Hypothalamus (tissue), 51 donors: ENCODE results near the gene FOXO1.

Source experiments
- DNase-seq, 51 donors: peaks; one replicate each; lab custom pipeline; 2025; lab: John Stamatoyannopoulos, UW

The FOXO1 gene

DNA sequence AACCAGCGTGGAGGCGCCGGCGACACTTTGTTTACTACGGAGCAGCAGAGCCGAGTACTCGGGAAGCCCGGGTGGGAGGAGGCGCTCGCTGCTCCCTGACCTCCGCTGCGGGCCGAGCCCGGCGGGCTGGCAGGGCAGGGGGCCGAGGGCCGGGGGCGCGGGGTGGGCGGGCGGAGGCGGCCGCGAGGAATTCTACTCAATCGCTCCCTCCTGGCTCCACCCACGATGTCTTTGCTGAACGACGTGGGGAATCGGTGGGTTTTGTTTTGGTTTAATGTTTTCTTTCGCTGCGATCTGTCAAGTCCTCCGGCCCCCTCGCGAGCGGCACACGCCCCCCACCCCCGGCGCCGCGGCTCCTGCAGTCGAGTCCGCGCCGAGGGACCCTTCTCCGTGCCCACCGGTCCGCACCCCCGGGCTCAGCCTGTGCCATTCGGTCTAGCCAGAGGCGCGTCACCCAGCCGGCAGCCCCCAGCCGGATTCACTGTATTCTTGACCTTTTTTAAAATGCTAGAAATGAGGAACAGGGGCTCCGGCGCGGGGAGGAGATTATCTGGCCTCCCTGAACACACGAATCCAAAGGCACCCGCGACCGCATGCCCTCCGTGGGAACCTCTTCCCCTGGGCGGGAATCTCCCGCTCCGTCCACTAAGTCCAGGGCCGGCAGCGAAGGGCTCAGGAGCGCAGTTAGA lies 636 bp upstream of the FOXO1 start:
- DNase-seq, result peak in 36 of 51 donors; percentile 24 to 84 (median 65)

DNA sequence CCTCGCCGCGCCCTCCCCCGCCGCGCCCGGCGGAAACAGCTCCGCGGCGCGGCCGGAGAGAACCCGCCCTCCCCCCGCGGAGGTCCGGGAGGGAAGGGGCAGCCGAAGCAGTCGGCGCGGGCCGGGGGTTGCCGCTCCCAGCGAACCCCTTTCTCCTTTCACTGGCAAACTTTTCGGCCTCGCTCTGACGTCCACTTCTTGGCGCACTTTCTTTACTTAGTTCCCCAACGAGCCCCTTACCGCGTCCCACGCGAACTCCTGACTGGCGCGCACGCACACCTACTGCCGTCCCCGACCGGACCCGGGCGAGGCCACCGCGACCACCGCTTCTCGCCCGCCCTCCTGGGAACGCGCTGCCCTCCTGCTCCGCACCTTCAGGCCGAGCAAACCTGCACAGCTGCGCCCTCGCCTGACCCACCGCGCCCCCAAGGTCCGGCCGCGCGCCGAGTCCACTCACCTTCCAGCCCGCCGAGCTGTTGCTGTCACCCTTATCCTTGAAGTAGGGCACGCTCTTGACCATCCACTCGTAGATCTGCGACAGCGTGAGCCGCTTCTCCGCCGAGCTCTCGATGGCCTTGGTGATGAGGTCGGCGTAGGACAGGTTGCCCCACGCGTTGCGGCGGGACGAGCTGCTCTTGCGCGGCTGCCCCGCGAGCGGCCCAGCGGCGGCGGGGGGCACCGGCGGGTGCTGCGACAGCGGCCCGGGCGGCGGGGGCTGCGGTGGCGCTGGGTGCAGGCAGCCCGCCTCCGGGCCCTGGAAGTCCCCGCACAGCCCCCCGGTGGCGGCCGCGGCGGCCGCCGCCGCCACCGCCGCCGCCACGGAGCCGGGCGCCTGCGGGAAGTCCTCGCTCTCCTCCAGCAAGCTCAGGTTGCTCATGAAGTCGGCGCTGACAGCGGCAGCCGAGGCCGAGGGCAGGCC lies 1.1 kb downstream of the FOXO1 start:
- DNase-seq, result peak in 28 of 51 donors; percentile 7 to 63 (median 39)

DNA sequence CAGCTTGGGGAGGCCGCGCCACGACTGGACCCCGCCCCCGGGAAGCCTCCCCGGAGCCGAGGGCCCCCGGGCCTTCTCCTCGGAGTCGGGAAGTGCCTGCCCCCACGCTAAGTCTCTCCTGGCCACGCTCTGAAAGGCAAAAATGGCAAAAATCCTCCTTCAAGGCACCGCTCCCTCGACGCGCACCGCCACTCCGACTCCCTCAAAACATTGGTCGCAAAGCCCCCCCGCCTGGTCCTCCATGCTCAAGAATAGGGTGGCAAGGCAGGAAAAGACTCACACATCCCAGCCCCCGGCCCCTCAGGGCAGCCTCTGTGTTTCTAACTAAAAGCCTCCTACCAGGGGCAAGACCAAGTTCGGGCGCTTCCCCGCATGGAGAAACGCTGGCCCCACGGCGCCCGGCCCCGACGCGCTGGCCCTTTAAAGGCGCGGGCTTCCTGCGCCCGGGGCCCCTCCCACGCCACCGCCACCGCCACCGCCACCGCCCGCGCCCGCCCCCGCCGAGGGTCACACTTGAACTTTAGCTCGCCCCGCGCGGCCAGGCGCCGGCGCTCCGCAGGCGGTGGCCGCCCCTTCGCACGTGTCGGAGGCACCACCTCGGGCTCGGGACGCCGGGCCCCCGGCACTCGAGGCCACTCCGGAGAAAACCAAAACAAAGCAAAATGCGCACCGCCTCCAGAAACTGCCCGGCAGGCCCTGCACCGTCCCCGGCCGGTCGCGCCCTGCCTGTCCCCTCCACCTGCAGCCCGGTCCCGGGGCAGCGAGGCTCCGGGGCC lies 1.9 kb downstream of the FOXO1 start:
- peak in 49 of 51 donors; percentile 7 to 86 (median 59) for DNase-seq

DNA sequence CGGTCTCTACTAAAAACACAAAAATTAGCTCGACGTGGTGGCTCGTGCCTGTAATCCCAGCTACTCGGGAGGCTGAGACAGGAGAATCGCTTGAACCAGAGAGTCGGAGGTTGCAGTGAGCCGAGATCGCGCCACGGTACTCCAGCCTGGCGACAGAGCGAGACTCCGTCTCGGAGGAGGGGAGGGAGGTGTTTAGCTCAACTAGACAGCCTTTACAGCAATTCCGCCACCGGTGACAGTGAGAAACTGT lies 2.4 kb downstream of the FOXO1 start:
- peak in 3 of 51 donors; percentile 24 to 53 (median 32) for DNase-seq

DNA sequence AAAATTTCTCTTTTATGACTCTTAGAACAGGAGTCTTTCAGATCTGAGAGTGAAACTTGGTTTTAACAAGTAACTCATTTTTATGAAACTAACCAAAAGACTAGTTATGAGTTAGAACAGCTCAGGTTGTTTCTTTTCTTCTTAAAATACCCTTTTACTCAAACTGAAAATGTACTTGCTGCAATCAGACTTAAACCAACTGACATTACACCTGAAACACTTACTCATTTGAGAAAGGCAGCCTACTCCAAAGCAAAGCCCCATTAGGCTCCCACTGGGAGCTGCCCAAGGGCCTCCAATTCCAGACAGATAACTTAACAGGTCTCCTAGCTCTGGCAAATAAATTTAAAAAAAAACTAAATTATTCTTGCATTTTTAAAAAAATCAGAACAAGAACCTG lies 3.6 kb downstream of the FOXO1 start:
- DNase-seq, result no peak

DNA sequence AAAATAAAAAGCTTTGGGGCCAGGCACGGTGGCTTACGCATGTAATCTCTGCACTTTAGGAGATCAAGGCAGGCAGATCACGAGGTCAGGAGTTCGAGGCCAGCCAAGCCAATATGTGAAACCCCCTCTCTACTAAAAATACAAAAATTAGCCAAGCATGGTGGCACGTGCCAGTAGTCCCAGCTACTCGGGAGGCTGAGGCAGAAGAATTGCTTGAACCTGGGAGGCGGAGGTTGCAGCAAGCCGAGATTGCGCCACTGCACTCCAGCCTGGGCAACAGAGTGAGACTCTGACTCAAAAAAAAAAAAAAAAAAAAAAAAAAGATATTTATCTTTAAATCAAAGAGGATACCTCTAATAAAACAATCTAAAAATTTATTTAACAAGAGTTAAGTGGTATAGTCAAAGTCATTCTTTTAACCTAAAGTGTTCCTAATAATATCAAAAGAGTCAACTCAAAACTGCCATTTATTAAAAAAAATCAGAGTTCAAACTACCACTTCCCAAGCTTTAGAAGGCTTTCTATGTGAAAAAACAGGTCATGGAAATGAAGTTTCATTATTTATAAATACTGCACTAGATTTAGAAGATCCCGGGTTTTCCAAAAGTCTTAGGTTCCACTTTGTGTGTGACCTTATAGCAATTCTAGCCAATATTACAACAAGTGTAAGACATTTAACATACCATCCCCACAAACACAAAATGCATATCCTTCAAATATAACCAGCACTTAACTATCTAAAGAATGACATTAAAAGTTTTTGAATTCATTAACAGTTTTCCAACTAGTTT lies 4.4 kb downstream of the FOXO1 start:
- no peak for DNase-seq

DNA sequence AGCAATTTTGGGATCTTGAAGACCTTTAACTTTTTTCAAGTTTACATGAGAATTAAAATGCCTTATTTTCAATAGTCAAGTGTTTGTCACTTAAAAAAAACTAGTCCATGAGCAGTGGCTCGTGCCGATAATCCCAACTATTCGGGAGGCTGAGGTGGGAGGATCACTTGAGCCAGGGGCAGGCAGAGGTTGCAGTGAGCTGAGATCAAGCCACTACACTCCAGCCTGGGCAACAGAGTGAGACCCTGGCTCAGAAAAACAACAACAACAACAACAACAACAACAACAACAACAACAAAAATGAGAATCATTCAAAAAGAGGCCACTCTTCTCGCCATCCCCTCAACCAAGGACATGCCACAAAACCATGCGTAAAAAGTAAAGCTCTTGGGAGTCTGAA lies 5.7 kb downstream of the FOXO1 start:
- no peak for DNase-seq

DNA sequence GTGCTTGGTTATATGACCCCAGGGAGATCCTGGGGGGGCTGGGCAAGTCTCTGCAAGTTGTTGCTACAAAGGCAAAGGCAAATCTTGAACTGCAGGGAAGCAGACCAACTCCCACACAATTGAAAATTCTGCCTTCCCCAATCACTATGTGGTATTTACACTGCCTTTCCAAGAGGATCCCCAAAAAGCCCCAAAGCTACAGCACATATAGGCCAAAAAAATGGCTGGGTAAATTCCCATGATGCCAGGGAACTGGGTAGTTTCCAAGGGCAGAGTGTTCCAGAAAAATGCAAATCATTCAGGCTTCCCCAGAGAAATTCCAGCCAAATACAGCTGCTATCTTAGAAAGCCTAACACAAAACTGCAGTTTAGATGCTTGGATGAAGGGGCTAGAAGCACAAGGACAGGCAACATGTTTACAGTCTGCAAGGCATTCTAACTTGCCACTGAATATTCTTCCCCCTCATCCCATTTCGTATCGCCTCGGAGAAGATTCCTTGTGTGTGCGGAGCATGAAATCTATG lies 6.2 kb downstream of the FOXO1 start:
- peak in 4 of 51 donors; percentile 14 to 43 (median 22) for DNase-seq

DNA sequence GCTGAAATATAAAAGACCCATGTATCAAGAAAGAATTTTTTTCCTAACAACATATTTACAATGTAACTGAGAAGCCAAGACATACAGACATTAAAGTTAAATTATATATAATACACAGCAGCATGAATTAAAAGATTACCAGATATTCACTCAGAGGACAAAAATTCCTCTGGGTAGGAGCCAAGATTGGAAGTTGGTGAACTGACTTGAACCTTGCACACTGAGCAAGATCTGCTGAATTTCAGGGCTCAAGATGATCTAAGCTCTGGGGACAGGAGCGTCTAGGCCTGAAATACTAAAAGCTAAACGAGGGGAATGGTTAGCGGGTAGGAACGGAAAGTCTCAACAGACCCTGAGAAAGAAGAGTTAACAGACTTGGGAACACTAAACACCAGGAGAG lies 8.5 kb downstream of the FOXO1 start:
- DNase-seq, result no peak

DNA sequence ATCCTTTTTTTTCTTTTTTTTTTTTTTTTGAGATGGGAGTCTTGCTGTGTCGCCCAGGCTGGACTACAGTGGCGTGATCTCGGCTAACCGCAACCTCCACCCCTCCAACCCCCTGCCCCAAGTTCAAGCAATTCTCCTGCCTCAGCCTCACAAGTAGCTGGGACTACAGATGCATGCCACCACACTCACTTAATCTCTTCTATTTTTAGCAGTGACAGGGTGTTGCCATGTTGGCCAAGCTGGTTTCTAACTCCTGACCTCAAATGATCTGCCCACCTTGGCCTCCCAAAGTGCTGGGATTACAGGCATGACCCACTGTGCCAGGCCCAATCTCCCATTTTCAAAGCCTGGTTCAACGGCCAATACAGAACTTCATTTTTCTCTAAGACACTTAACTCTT lies 9.1 kb downstream of the FOXO1 start:
- no peak for DNase-seq

DNA sequence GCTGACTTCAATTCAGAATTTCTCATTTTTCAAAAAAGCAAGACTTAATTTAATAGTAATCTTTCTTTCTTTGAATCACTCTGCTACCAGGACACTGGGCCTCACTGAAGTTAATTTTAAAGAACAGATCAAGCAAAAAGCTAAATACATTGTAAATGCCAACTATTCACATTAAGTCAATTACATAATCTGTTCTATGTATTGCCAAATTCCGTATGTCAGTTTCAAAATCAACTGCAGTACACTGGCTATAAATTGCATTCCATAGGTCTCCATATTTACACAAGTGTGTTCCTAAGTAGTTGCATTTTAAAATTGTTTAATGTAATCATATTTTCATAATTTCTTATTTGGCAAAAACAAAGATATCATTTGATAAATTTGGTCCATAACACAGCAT lies 10.1 kb downstream of the FOXO1 start:
- DNase-seq, result no peak

DNA sequence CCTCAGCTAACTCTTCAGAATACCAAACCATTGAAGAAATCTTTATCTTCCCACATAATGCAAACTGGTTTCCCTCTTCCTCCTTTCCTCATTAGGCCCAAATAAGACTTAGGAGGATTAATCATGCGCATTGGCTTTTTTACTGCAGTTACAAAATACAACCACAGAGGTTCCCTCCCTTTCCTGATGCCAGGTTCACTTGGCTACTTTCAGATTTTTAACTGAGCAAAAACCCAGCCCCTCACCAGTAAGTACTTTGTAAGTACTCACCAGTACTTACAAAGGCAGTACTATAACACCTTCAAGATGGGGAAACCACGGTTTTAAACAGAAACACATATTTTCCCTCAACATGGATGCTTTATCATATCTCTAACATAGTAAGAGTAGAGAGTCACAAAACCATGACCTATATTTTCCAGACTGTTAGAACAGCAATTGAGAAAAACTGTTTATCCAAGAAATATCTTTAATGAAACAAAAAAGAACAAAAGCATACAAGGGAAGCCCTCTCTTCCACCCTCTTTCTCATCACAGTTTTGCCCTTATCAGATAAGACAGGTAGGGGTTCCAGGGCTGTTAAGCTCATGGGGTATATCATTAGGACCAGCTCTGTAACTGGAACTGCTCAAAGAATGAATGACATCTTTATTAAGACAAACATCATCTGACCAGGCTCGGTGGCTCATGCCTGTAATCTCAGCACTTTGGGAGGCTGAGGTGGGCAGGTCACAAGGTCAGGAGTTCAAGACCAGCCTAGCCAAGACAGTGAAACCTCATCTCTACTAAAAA lies 12.7 kb downstream of the FOXO1 start:
- DNase-seq, result no peak

DNA sequence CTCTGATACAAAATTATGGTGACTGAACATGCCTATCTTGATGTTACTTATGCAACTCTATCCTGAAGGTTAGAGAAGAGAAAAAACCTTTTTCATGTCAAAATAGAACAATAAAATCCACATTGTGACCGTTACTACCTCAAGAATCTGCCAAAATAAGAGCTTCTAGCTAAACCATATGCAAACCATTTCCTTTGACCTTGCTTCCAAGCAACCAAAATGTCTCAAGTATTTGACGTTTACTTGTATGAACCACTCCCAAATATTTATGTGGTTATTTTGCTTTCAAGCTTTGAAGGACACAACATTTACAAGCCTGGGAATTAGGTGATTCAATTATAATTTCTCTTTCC lies 13.9 kb downstream of the FOXO1 start:
- no peak for DNase-seq

DNA sequence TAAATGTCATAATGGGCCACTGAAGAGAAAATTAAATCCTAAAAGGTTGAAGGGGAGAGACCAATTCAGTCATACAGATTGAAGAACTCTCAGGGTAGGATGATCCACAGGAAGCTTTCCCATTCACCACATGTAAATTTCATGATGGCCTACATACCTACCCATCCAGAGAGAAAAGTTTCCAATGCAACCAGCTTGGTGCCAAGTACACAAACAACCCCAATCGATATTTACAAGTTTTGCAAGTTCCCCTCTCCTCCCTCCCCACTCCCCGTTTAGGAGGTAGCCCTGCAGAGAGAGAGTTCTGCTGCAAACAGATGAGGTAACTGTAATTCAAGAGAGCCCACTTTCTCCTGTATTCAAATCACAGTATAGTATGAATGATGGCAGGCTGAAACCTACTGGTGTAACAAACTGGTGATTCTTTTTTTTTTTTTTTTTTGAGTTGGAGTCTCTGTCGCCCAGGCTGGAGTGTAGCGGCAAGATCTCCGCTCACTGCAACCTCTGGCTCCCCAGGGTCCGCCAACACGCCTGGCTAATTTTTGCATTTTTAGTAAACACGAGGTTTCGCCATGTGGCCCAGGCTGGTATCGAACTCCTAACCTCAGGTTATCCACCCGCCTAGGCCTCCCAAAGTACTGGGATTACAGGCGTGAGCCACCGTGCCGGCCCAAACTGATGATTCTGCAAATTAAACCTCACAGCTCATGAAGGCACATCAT lies 14.4 kb downstream of the FOXO1 start:
- DNase-seq, result no peak

DNA sequence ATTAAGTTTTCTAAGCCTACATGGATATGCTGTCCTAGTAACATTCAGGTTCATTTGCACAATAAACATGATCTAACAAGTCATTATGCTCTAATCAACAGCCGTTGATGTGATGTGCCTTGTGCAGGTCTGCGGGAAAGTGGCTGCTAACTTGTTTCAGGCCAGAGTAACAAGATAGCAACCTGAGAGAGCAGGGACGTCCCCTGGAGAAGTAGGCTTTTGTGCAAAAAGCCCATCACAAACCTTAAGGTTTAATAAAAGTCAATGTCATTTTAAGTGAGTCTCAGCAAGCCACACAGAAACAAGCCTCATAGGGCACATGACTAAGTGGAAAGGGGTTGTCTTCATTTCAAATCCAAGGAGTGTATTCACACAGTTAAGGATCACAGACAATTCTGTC lies 17.6 kb downstream of the FOXO1 start:
- no peak for DNase-seq

DNA sequence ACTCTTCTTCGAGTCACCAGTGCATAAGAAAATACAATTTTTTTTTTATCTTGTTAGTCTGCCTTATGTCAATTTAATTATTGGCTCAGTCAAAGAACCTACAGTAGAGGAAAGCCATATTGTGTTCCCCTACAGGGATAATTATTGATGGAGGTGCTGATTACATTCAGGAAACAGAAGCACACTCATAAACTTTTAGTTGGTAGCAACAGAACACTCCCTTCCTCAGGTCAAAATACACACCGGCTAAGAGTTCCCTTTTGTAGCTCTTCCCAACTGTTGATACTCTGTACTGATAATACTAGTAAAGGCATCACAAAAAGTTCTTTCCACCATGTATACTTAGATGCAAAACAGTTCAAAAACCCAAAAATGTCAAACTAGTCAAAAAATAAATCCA lies 18.4 kb downstream of the FOXO1 start:
- no peak for DNase-seq

DNA sequence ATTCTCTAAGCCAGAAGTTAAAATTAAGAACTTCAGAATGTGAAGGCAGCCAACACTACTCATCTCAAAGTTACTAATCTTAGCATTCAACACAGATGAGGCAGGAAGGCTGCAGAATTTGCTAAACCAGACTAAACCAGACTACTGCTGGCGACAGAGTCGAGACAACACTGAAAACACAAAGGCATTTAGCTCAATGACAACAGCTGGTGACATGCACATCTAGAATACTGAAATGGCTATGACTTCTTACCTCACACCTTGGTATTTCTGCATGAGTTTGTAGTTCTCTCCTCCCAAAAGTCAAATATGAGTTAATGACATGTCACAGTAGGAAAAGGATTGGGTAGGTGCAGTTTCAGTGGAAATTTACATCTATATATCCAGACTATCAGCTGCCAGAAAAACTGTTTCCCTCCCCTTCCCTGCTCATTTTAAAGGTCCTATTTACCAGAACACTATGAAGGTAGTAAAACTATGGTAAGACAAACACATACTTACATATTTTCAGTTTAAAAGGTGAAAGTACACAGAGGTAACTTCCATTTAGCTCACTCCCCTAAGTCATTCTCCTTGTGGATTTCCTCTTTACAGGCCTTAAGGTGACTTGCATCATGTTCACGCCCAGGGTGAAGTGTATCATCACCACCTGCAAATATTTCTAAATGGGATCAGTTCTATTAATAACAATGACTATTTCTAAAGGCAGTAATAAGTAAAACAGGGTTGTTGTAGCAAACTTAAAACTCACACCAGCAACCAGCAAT lies 21.4 kb downstream of the FOXO1 start:
- DNase-seq, result peak in 1 of 51 donors; percentile 18

DNA sequence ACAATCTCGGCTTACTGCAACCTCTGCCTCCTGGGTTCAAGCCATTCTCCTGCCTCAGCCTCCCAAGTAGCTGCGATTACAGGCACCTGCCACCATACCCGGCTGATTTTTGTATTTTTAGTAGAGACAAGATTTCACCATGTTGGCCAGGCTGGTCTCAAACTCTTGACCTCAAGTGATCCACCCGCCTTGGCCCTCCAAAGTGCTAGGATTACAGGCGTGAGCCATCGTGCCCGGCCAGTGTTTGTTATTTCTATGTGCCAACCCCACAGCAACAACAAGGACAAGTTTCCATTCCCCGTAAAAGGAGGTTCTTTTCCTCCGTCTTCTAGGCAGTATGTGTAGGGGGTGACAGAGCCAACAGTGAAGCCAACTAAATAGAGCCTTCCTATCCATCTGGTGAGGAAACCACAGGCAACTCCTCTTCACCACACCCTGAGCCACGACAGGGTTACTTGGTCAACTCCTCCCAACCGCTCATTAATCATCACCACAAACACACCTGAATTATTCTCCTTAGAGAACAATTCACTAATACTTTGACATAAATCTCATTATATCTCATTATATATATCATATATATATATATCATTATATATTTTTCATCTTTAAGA lies 25.5 kb downstream of the FOXO1 start:
- no peak for DNase-seq
